NB4 (cell line): ENCODE results near the gene WDR88.

Experiments used
- DNase-seq: peaks from one replicate; pipeline ENCODE4 v3.0.0; 2010; ENCODE audit warnings: low read depth
- H3K4me3 ChIP-seq: one replicate; pipeline ENCODE4 v1.5.1; 2011; ENCODE audit warnings: mild to moderate bottlenecking, low read depth, low read length, moderate library complexity
- MYC ChIP-seq: IDR thresholded peaks from 2 replicates; pipeline ENCODE4 v1.6.1; 2011; ENCODE audit warnings: low read depth, low read length
- POLR2A ChIP-seq: IDR thresholded peaks from 2 replicates; pipeline ENCODE4 v1.6.1; 2011; ENCODE audit warnings: mild to moderate bottlenecking; ENCODE audit not compliant: insufficient read length; ENCODE audit errors: extremely low read depth
- TF ChIP-seq, protein P1 (sequence below): IDR thresholded peaks from one replicate; pipeline ENCODE4 v1.5.1; 2012; ENCODE audit warnings: low read depth, low read length
- TF ChIP-seq, protein P2 (sequence below): IDR thresholded peaks from 2 replicates; pipeline ENCODE4 v1.6.1; 2011; ENCODE audit warnings: low read depth, low read length

Gene WDR88

DNA sequence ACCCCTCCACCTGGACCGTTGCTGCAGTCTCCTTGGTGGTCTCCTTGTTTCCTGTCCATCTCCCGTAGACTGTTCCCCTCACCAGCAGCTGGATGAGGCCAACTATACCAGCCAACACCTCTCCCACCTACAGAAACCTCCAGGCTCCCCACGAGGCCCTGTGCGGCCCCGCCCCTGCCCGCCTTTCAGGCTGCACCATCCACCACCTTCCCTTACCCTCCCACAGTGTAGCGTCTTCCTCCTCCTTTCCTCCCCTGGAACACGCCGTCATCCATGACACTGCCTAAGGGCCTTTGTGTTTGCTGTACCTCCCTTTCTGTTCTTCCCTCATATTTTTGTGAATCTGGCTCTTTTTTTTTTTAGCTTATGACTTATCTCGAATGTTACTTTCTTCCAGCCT is 23.8 kb upstream of the WDR88 start:
- no peak for DNase-seq
- TF ChIP-seq POLR2A (no peak), MYC (no peak)
- TF ChIP-seq, protein P1, sequence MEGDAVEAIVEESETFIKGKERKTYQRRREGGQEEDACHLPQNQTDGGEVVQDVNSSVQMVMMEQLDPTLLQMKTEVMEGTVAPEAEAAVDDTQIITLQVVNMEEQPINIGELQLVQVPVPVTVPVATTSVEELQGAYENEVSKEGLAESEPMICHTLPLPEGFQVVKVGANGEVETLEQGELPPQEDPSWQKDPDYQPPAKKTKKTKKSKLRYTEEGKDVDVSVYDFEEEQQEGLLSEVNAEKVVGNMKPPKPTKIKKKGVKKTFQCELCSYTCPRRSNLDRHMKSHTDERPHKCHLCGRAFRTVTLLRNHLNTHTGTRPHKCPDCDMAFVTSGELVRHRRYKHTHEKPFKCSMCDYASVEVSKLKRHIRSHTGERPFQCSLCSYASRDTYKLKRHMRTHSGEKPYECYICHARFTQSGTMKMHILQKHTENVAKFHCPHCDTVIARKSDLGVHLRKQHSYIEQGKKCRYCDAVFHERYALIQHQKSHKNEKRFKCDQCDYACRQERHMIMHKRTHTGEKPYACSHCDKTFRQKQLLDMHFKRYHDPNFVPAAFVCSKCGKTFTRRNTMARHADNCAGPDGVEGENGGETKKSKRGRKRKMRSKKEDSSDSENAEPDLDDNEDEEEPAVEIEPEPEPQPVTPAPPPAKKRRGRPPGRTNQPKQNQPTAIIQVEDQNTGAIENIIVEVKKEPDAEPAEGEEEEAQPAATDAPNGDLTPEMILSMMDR, result no peak
- TF ChIP-seq, protein P2, sequence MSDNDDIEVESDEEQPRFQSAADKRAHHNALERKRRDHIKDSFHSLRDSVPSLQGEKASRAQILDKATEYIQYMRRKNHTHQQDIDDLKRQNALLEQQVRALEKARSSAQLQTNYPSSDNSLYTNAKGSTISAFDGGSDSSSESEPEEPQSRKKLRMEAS, result no peak
- H3K4me3 ChIP-seq, result no peak overlapping the region

DNA sequence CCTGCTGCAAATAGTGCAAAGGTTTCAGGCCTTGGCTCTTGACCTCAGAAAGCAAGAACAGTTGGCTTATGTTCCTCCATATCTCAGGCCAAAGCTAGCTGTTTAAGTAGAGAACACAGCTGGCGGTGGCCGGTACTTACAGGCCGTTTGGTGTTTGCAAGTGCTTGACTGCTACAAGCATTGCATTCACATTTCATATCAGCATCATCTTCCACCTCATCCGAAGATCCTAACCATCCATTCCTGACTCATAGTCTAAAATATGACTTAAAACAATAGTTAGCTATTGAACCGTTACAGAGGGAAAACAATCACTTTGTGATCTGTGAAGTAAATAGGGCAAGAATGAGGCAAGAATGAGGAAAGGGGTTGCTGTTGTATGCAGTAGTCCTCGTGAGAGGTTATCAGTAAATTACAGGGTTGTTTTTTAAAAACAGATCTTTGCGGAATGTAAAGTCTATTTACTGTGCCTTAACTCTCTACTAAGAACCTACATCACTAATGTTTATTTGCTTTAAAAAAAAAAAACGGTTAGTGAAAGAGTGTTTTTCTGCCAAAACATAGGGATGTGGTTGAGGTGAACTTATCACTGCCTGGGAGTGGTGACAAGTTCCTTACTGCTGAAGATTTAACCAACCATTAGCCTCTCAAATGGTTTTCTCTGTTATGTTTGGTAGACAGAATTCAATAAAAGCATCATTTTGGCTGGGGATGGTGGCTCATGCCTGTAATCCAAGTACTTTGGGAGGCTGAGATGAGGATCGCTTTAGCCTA is 21.6 kb upstream of the WDR88 start:
- H3K4me3 ChIP-seq, result no peak overlapping the region
- DNase-seq, result no peak

DNA sequence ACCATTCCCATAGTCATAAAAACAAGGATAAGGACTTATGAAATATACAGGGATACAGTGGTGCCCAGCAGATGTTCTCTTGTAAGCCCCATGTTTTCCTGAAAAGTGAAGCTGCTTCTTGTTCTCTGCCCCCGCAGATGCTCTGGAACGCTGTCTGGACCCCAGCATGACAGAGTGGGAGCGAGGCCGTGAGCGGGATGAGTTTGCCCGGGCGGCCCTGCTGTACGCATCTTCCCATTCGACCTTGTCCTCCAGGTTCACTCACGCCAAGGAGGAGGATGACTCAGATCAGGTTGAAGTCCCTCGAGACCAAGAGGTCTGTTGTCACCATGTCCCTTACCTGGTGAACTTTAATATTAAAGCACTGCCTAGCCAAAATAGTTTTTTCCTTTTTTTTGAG is 20.3 kb upstream of the WDR88 start:
- TF ChIP-seq, protein P1, result no peak
- TF ChIP-seq, protein P2, result no peak
- no peak for TF ChIP-seq POLR2A
- no peak overlapping the region for H3K4me3 ChIP-seq
- DNase-seq, result no peak

More for the DNA sequence above, 21.6 kb upstream of the WDR88 start:
- TF ChIP-seq, protein P2, result no peak
- TF ChIP-seq MYC, result no peak
- TF ChIP-seq, protein P1, result no peak
- TF ChIP-seq POLR2A, result no peak

DNA sequence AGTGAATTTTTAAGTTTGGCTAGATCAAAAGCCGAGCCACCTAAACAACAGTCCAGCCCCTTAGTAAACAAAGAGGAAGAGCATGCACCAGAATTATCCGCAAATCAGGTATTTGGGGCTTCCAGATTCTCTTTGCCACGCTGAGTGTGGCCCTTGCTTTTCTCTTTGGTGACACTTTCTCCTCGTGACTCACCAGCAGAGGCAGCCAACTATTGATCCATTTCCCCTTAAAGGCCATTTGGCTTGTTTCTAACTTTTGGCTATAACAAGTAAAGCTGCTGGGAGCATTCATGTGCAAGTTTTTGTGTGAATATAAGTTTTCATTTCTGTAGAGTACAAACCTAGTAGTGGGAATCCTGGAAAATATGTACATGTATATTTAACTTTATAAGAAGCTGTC is 17.6 kb upstream of the WDR88 start:
- no peak overlapping the region for H3K4me3 ChIP-seq
- TF ChIP-seq, protein P2, result no peak
- no peak for TF ChIP-seq POLR2A
- TF ChIP-seq, protein P1, result no peak
- no peak for TF ChIP-seq MYC
- DNase-seq, result no peak

DNA sequence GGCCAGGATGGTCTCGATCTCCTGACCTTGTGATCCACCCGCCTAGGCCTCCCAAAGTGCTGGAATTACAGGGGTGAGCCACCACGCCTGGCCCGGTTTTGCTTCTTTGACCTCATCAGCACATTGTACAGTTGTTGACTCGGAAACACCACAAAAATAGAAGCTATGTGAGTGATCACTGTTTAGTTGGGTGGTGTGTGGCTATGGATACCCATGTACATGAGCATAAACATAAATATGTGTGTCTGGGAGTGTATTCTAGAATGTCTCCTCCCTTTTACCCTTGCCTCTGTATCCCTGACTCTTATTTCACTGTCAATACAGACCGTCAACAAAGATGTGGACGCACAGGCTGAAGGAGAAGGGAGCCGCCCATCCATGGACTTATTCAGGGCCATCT is 14.4 kb upstream of the WDR88 start:
- no peak overlapping the region for H3K4me3 ChIP-seq
- TF ChIP-seq, protein P1, result no peak

DNA sequence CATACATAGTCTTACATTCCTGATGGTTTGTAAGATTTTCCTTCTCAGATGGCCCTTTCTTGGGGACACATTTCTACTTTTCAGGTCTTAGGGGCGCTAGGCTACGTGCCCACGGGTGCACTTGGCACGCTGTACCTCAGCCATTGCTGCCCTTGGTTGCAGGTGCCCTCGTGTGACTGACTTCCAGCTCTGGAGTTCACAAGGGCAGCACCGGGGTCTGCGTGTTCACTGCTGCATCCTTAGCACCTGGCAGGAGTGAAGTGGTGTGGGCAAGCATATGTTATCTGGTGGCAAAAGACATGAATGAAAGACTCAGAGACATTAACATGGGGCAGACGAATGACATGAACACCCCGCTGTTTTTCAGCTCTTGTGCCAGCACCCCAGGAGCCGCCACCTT is 13.3 kb upstream of the WDR88 start:
- no peak for DNase-seq
- no peak for TF ChIP-seq POLR2A
- TF ChIP-seq, protein P1, result no peak
- TF ChIP-seq, protein P2, result no peak
- no peak for TF ChIP-seq MYC
- H3K4me3 ChIP-seq, result no peak overlapping the region

More for the DNA sequence above, 14.4 kb upstream of the WDR88 start:
- DNase-seq, result no peak
